Loucy (cell line): ENCODE data around the gene CACNG6.

Experiments
- H2AFZ ChIP-seq: fragments of 200-600 bp; sonication (generic); 2 replicates; pipeline ENCODE4 v1.6.0; 2016; ENCODE audit warnings: antibody characterized with exemption, mild to moderate bottlenecking, low read length, moderate library complexity
- H3F3A ChIP-seq: fragments of 200-600 bp; 2 replicates; pipeline ENCODE4 v1.6.0; 2016; ENCODE audit warnings: antibody characterized with exemption, low read depth, mild to moderate bottlenecking
- H3K27me3 ChIP-seq: fragments of 200-600 bp; sonication (generic); 2 replicates; pipeline ENCODE4 v1.6.1; 2014; ENCODE audit warnings: low read length, mild to moderate bottlenecking; ENCODE audit not compliant: insufficient read depth, poor library complexity, severe bottlenecking
- H3K36me3 ChIP-seq: fragments of 200-600 bp; sonication (generic); 2 replicates; pipeline ENCODE4 v1.6.1; 2016; ENCODE audit warnings: low read length; ENCODE audit not compliant: insufficient read depth
- H3K4me1 ChIP-seq: fragments of 200-600 bp; sonication (generic); 2 replicates; pipeline ENCODE4 v1.5.1; 2014; ENCODE audit warnings: low read length, mild to moderate bottlenecking; ENCODE audit not compliant: insufficient read depth, poor library complexity, severe bottlenecking
- H3K4me2 ChIP-seq: fragments of 200-600 bp; sonication (generic); 2 replicates; pipeline ENCODE4 v1.6.0; 2014; ENCODE audit warnings: antibody characterized with exemption, low read length, low read depth, mild to moderate bottlenecking; ENCODE audit not compliant: poor library complexity, severe bottlenecking
- H3K4me3 ChIP-seq: fragments of 200-600 bp; sonication (generic); 2 replicates; pipeline ENCODE4 v1.5.1; 2014; ENCODE audit warnings: low read length, mild to moderate bottlenecking, mixed read lengths; ENCODE audit not compliant: poor library complexity, severe bottlenecking
- H3K79me2 ChIP-seq: fragments of 200-600 bp; sonication (generic); 2 replicates; pipeline ENCODE4 v1.6.1; 2014; ENCODE audit warnings: low read length; ENCODE audit not compliant: insufficient read depth
- H3K9ac ChIP-seq: fragments of 200-600 bp; sonication (generic); 2 replicates; pipeline ENCODE4 v1.6.0; 2014; ENCODE audit warnings: mild to moderate bottlenecking, low read depth, low read length, moderate library complexity; ENCODE audit not compliant: poor library complexity, severe bottlenecking
- H3K9me2 ChIP-seq: fragments of 200-600 bp; sonication (generic); replicated peaks from 2 replicates; pipeline ENCODE4 v1.6.1; 2016; ENCODE audit warnings: low read depth, low read length, mixed read lengths
- H3K9me3 ChIP-seq: fragments of 200-600 bp; sonication (generic); 2 replicates; pipeline ENCODE4 v1.6.1; 2014; ENCODE audit warnings: mild to moderate bottlenecking, antibody characterized with exemption, low read length, low read depth; ENCODE audit not compliant: insufficient read depth
- H4K20me1 ChIP-seq: fragments of 200-600 bp; sonication (generic); 2 replicates; pipeline ENCODE4 v1.6.0; 2014; ENCODE audit warnings: antibody characterized with exemption, low read length, mild to moderate bottlenecking; ENCODE audit not compliant: insufficient read depth, poor library complexity, severe bottlenecking
- EZH2phosphoT487 ChIP-seq: fragments of 200-600 bp; IDR thresholded peaks from 2 replicates; pipeline ENCODE4 v1.6.1; 2018; ENCODE audit warnings: antibody characterized with exemption, mild to moderate bottlenecking, moderate library complexity, borderline replicate concordance
- TF ChIP-seq, protein P1 (sequence below): fragments of 200-600 bp; sonication (generic); conservative IDR thresholded peaks from 2 replicates; pipeline ENCODE4 v1.5.1; 2014; ENCODE audit warnings: mild to moderate bottlenecking, antibody characterized with exemption, low read length

Gene CACNG6

DNA sequence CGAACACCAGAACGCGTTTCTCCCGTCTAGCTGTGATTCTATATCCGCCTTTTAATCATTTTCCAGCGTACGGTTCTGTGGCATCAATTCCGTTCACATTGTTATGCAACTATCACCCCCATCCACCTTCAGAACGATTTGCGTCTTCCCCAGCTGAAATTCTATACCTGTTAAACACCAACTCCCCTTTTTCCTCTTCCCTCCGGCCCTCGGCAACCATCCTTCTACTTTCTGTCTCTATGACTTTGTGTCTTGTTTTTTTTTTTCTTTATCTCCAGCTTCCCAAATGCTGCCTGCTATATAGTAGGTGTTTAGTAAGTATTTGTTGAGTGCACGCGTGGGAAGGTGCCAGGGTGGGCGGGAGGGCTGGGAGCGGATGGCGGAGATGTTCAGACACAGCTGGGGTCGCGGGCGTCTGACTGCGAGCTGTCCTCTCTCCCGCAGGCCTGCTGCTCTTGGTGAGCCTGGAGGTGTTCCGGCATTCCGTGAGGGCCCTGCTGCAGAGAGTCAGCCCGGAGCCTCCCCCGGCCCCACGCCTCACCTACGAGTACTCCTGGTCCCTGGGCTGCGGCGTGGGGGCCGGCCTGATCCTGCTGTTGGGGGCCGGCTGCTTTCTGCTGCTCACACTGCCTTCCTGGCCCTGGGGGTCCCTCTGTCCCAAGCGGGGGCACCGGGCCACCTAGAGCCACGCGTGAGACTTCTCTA is 20.2 kb downstream of the CACNG6 start:
- H3K9me2 ChIP-seq, result no peaks in the 10 kb centered on the region
- H3K9ac ChIP-seq, result no peak overlapping the region
- H3K9me3 ChIP-seq, result no peaks in the 10 kb centered on the region
- H3K36me3 ChIP-seq, result no peaks in the 10 kb centered on the region
- H3K79me2 ChIP-seq, result no peaks in the 10 kb centered on the region
- H3F3A ChIP-seq, result no peaks in the 10 kb centered on the region
- H2AFZ ChIP-seq, result no peak overlapping the region
- no peak overlapping the region for H3K4me3 ChIP-seq
- H3K4me1 ChIP-seq, result no peaks in the 10 kb centered on the region
- no peaks in the 10 kb centered on the region for H4K20me1 ChIP-seq
- TF ChIP-seq EZH2phosphoT487, result no peak
- TF ChIP-seq, protein P1, sequence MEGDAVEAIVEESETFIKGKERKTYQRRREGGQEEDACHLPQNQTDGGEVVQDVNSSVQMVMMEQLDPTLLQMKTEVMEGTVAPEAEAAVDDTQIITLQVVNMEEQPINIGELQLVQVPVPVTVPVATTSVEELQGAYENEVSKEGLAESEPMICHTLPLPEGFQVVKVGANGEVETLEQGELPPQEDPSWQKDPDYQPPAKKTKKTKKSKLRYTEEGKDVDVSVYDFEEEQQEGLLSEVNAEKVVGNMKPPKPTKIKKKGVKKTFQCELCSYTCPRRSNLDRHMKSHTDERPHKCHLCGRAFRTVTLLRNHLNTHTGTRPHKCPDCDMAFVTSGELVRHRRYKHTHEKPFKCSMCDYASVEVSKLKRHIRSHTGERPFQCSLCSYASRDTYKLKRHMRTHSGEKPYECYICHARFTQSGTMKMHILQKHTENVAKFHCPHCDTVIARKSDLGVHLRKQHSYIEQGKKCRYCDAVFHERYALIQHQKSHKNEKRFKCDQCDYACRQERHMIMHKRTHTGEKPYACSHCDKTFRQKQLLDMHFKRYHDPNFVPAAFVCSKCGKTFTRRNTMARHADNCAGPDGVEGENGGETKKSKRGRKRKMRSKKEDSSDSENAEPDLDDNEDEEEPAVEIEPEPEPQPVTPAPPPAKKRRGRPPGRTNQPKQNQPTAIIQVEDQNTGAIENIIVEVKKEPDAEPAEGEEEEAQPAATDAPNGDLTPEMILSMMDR, result no peak
- H3K27me3 ChIP-seq, result no peaks in the 10 kb centered on the region
- no peak overlapping the region for H3K4me2 ChIP-seq

DNA sequence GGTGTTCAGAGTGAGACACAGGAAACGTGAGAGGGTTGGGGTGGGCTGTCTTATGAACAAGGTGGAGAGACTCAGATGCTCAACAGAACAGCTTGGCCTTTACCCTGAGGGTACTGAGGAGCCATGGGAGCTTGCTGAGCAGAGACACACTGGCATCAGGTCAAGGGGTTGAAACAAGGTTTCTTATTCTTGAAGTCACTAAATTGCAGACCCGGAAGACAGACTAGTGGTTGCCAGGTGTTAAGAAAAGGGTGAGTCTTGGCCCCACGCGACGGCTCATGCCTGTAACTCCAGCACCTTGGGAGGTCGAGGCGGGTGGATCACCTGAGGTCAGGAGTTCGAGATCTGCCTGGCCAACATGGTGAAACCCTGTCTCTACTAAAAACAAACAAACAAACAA is 22.4 kb downstream of the CACNG6 start:
- H3K4me1 ChIP-seq, result no peaks in the 10 kb centered on the region
- H2AFZ ChIP-seq, result no peak overlapping the region
- no peak overlapping the region for H3K4me2 ChIP-seq
- H3K9me2 ChIP-seq, result no peaks in the 10 kb centered on the region
- no peak overlapping the region for H3K4me3 ChIP-seq
- TF ChIP-seq, protein P1, result no peak
- no peak for TF ChIP-seq EZH2phosphoT487
- no peak overlapping the region for H3K9ac ChIP-seq
- no peaks in the 10 kb centered on the region for H3K79me2 ChIP-seq
- H3F3A ChIP-seq, result no peaks in the 10 kb centered on the region
- H3K27me3 ChIP-seq, result no peaks in the 10 kb centered on the region
- H4K20me1 ChIP-seq, result no peaks in the 10 kb centered on the region
- no peaks in the 10 kb centered on the region for H3K9me3 ChIP-seq
- no peaks in the 10 kb centered on the region for H3K36me3 ChIP-seq

GRCh38 chr19:54014920-54015560 is 23.6 kb downstream of the CACNG6 start:
- no peak overlapping the region for H2AFZ ChIP-seq
- no peaks in the 10 kb centered on the region for H3K4me1 ChIP-seq
- H3K4me2 ChIP-seq, result no peak overlapping the region
- TF ChIP-seq, protein P1, result no peak
- no peak for TF ChIP-seq EZH2phosphoT487
- H3K36me3 ChIP-seq, result no peaks in the 10 kb centered on the region
- no peaks in the 10 kb centered on the region for H4K20me1 ChIP-seq
- no peaks in the 10 kb centered on the region for H3K27me3 ChIP-seq
- no peak overlapping the region for H3K9ac ChIP-seq
- H3K79me2 ChIP-seq, result no peaks in the 10 kb centered on the region
- no peaks in the 10 kb centered on the region for H3F3A ChIP-seq
- H3K9me2 ChIP-seq, result no peaks in the 10 kb centered on the region
- H3K4me3 ChIP-seq, result no peak overlapping the region
- H3K9me3 ChIP-seq, result no peaks in the 10 kb centered on the region
